GM23338 (cell line): ENCODE data around the gene ULK4. TPM values are rescaled to one million over a fixed set of nuclear protein-coding genes. Genes with fewer than 3 reads are reported as not detected.

Source experiments
- ATAC-seq: fragments of 200-7000 bp; cut with Tn5 transposase; 3 replicates; pipeline ENCODE4 v1.9.1; 2020
- DNase-seq: peaks from one replicate; pipeline ENCODE4 v3.0.0-alpha.2; 2015; ENCODE audit warnings: low spot score
- H2AFZ ChIP-seq: fragments of 200-600 bp; sonication (generic); 2 replicates; pipeline ENCODE4 v1.8.0; 2016; ENCODE audit warnings: antibody characterized with exemption, mild to moderate bottlenecking, moderate library complexity
- H3F3A ChIP-seq: fragments of 200-600 bp; sonication (generic); replicated peaks from 2 replicates; pipeline ENCODE4 v1.8.0; 2017; ENCODE audit warnings: antibody characterized with exemption, mixed run types, low read depth
- H3K27ac ChIP-seq: fragments of 200-600 bp; sonication (generic); 2 replicates; pipeline ENCODE4 v1.6.1; 2016; ENCODE audit warnings: low read depth
- H3K27me3 ChIP-seq: fragments of 200-600 bp; sonication (generic); 2 replicates; pipeline ENCODE4 v1.8.0; 2016; ENCODE audit warnings: mild to moderate bottlenecking, mixed run types, moderate library complexity; ENCODE audit not compliant: insufficient read depth
- H3K36me3 ChIP-seq: fragments of 200-600 bp; sonication (generic); 2 replicates; pipeline ENCODE4 v1.8.0; 2016; ENCODE audit warnings: mild to moderate bottlenecking; ENCODE audit not compliant: insufficient read depth
- H3K4me1 ChIP-seq: fragments of 200-600 bp; sonication (generic); 2 replicates; pipeline ENCODE4 v1.8.0; 2016; ENCODE audit warnings: mild to moderate bottlenecking, moderate library complexity; ENCODE audit not compliant: insufficient read depth
- H3K4me2 ChIP-seq: fragments of 200-600 bp; sonication (generic); 2 replicates; pipeline ENCODE4 v1.7.1; 2017; ENCODE audit warnings: mixed run types
- H3K4me3 ChIP-seq: fragments of 200-600 bp; sonication (generic); 2 replicates; pipeline ENCODE4 v1.6.1; 2016; ENCODE audit warnings: mixed run types
- H3K79me2 ChIP-seq: fragments of 200-600 bp; sonication (generic); replicated peaks from 2 replicates; pipeline ENCODE4 v1.8.0; 2017; ENCODE audit warnings: mild to moderate bottlenecking; ENCODE audit not compliant: insufficient read depth
- H3K9me2 ChIP-seq: fragments of 200-600 bp; sonication (generic); 2 replicates; pipeline ENCODE4 v1.8.0; 2017; ENCODE audit not compliant: insufficient read depth
- H4K20me1 ChIP-seq: fragments of 200-600 bp; sonication (generic); replicated peaks from 2 replicates; pipeline ENCODE4 v1.8.0; 2017; ENCODE audit warnings: mild to moderate bottlenecking; ENCODE audit not compliant: insufficient read depth
- H3K27ac Mint-ChIP-seq: 2 replicates; pipeline ENCODE4 v1.8.0; 2020; ENCODE audit warnings: inconsistent platforms, mild to moderate bottlenecking, moderate library complexity, mixed read lengths
- H3K27me3 Mint-ChIP-seq: 3 replicates; pipeline ENCODE4 v1.8.0; 2022; ENCODE audit warnings: low read depth, mild to moderate bottlenecking, moderate library complexity, mixed read lengths, inconsistent platforms; ENCODE audit not compliant: insufficient read depth, poor library complexity
- H3K36me3 Mint-ChIP-seq: 3 replicates; pipeline ENCODE4 v1.8.0; 2021; ENCODE audit warnings: low read depth, mild to moderate bottlenecking, inconsistent platforms, moderate library complexity, mixed read lengths
- H3K4me1 Mint-ChIP-seq: 3 replicates; pipeline ENCODE4 v1.8.0; 2020; ENCODE audit warnings: mild to moderate bottlenecking, inconsistent platforms, mixed read lengths
- H3K4me3 Mint-ChIP-seq: 3 replicates; pipeline ENCODE4 v1.8.0; 2021; ENCODE audit warnings: moderate library complexity, mild to moderate bottlenecking, inconsistent platforms, mixed read lengths
- H3K9me3 Mint-ChIP-seq: 3 replicates; pipeline ENCODE4 v1.8.0; 2020; ENCODE audit warnings: moderate library complexity, mild to moderate bottlenecking, inconsistent platforms, mixed read lengths
- CREB1 ChIP-seq: fragments of 250-450 bp; sonication (Bioruptor Pico); IDR thresholded peaks from 2 replicates; pipeline ENCODE4 v1.5.0; 2020; ENCODE audit warnings: low read depth, mild to moderate bottlenecking, moderate library complexity
- EZH2 ChIP-seq: fragments of 200-600 bp; sonication (generic); IDR thresholded peaks from one replicate; pipeline ENCODE4 v1.8.0; 2017; ENCODE audit warnings: antibody characterized with exemption, mild to moderate bottlenecking, low read depth; ENCODE audit not compliant: unreplicated experiment
- EZH2phosphoT487 ChIP-seq: fragments of 200-600 bp; sonication (generic); IDR thresholded peaks from one replicate; pipeline ENCODE4 v1.8.1; 2018; ENCODE audit warnings: antibody characterized with exemption; ENCODE audit not compliant: unreplicated experiment
- JUNB ChIP-seq: IDR thresholded peaks from one replicate; pipeline ENCODE4 v1.6.1; 2016; ENCODE audit warnings: antibody characterized with exemption; ENCODE audit not compliant: unreplicated experiment
- NANOG ChIP-seq: IDR thresholded peaks from 2 replicates; pipeline ENCODE4 v1.6.1; 2016; ENCODE audit warnings: antibody characterized with exemption, borderline replicate concordance
- ZNF114 ChIP-seq: fragments of 250-450 bp; sonication (Bioruptor Pico); IDR thresholded peaks from 2 replicates; pipeline ENCODE4 v1.5.0; 2020; ENCODE audit warnings: mild to moderate bottlenecking, moderate library complexity
- ZNF331 ChIP-seq: fragments of 250-450 bp; sonication (Bioruptor Pico); IDR thresholded peaks from 2 replicates; pipeline ENCODE4 v1.5.0; 2020; ENCODE audit warnings: low read depth, mild to moderate bottlenecking, moderate library complexity
- polyA plus RNA-seq: library from polyadenylated mRNA; unstranded; fragments of >200 nt; fragmentation: Nextera tagmentation; extraction: Ambion mirVana; gene quantifications from 2 replicates; pipeline ENCODE4 v1.2.1, GENCODE V29; 2016
- total RNA-seq: library from RNA; depleted of rRNA; stranded (reverse); fragments of >200 nt; shearing (Covaris generic); gene quantifications from 2 replicates; pipeline ENCODE4 v1.2.3, GENCODE V29; 2014
- TF ChIP-seq, protein P1 (sequence below), 2 experiments: fragments of 200-600 bp in 1 of 2; sonication (generic) in 1 of 2; conservative IDR thresholded peaks; 2 replicates each; pipeline versions ENCODE4 v1.5.1 to v1.6.1; 2016 to 2017; ENCODE audit warnings: antibody characterized with exemption in 2 of 2, low read depth in 2 of 2, mild to moderate bottlenecking in 2 of 2, moderate library complexity in 1 of 2
- TF ChIP-seq, protein P2 (sequence below): IDR thresholded peaks from one replicate; pipeline ENCODE4 v1.6.1; 2018; ENCODE audit warnings: antibody characterized with exemption; ENCODE audit not compliant: unreplicated experiment

The ULK4 gene
- total and polyA plus RNA-seq, 2 experiments from 2014 or later = 20.8 to 41.4 TPM

DNA sequence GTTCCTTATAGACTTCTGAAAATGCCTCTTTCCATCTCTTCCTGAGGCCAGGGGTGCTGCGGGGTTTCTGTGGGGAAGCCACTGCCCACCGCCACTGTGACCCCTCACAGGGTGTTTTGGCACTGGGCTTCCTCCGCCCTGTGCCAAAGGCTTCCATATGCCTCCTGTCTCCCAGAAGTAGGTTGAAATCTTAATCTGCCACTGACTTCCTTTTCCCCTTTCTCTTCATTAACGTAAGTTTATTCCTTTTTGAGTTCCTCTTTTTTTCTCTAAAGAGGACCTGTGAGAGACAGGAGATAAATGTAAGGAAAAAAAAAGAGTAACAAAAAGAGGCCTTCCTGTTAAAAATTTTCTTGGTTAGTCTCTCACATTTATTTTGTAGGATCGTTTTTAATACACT lies 542.1 kb downstream of the ULK4 start:
- no peaks in the 10 kb centered on the region for H3K79me2 ChIP-seq
- ATAC-seq (peak; percentile 18; the same call in 2 of the 3 replicates), DNase-seq (no peak)
- H3K27ac ChIP-seq = no peak overlapping the region
- H3K27me3 Mint-ChIP-seq = peaks cover 4% of the 10 kb centered on the region
- no peak overlapping the region for H2AFZ ChIP-seq
- H3K27me3 ChIP-seq = no peaks in the 10 kb centered on the region
- no peak overlapping the region for H3K4me3 ChIP-seq
- no peaks in the 10 kb centered on the region for H3F3A ChIP-seq
- H3K4me3 Mint-ChIP-seq = no peak overlapping the region
- peaks cover 9% of the 10 kb centered on the region; the same call in 1 of the 2 replicates for H3K4me1 ChIP-seq
- H3K4me1 Mint-ChIP-seq = peaks cover 26% of the 10 kb centered on the region
- no peaks in the 10 kb centered on the region for H3K9me2 ChIP-seq
- no peaks in the 10 kb centered on the region for H4K20me1 ChIP-seq
- no peaks in the 10 kb centered on the region for H3K9me3 Mint-ChIP-seq
- no peak overlapping the region for H3K4me2 ChIP-seq
- H3K27ac Mint-ChIP-seq = no peak overlapping the region
- TF ChIP-seq ZNF331 (CRISPR knock-in tag) (no peak), NANOG (no peak), CREB1 (CRISPR knock-in tag) (no peak), EZH2 (no peak), EZH2phosphoT487 (no peak)
- H3K36me3 ChIP-seq = no peaks in the 10 kb centered on the region
- no peaks in the 10 kb centered on the region for H3K36me3 Mint-ChIP-seq

DNA sequence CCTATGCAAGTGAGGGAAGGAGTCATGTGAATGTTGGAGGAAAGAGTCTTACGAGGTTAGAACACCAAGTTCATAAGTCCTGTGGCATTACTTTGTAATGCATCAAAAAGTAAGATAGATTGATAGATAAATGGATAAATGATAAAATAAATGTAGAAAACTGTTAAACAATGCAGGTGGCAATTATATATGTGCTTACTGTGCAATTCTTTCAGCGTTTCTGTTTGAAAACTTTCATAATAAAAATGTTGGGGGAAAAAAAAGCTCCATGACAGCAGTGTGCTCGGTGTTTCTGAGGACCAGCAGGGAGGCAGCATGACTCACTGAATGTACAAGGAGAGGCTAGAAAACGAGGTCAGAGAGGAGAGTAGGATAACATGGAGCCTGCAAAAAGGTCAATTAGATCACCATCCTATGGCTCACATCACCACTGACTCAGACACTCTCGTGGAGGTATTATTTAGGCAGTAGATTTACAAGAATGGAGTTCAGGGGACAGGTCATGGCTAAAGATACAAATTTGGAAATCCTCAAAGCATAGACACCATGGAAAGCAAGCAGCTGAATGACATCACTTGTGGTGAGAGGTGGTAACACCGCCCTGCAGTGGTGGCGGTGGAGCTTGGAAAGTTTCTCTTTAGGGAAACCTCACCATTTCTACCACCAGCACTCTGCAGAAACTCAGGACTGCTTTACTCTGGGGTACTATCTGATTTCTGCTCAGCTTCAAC lies 542.8 kb downstream of the ULK4 start:
- H3F3A ChIP-seq = no peaks in the 10 kb centered on the region
- no peak overlapping the region; the same call in 1 of the 2 replicates for H3K27ac Mint-ChIP-seq

More for the DNA sequence above, 542.8 kb downstream of the ULK4 start:
- Histone ChIP-seq H3K27ac (no peak overlapping the region), H3K4me1 (peaks cover 9% of the 10 kb centered on the region; the same call in 1 of the 2 replicates), H3K9me2 (no peaks in the 10 kb centered on the region), H3K27me3 (no peaks in the 10 kb centered on the region), H3K79me2 (no peaks in the 10 kb centered on the region), H2AFZ (no peak overlapping the region), H4K20me1 (no peaks in the 10 kb centered on the region), H3K36me3 (no peaks in the 10 kb centered on the region), H3K4me3 (no peak overlapping the region), H3K4me2 (no peak overlapping the region)
- TF ChIP-seq, protein P1, sequence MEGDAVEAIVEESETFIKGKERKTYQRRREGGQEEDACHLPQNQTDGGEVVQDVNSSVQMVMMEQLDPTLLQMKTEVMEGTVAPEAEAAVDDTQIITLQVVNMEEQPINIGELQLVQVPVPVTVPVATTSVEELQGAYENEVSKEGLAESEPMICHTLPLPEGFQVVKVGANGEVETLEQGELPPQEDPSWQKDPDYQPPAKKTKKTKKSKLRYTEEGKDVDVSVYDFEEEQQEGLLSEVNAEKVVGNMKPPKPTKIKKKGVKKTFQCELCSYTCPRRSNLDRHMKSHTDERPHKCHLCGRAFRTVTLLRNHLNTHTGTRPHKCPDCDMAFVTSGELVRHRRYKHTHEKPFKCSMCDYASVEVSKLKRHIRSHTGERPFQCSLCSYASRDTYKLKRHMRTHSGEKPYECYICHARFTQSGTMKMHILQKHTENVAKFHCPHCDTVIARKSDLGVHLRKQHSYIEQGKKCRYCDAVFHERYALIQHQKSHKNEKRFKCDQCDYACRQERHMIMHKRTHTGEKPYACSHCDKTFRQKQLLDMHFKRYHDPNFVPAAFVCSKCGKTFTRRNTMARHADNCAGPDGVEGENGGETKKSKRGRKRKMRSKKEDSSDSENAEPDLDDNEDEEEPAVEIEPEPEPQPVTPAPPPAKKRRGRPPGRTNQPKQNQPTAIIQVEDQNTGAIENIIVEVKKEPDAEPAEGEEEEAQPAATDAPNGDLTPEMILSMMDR (conservative IDR thresholded peaks at IDR 0.05; ENCODE audit: low read depth in 2 of 2) = peak; percentile 7 to 33; a peak in 1 of 4 replicates
- no peak for TF ChIP-seq CREB1 (CRISPR knock-in tag)
- no peak for TF ChIP-seq JUNB
- TF ChIP-seq ZNF114 (CRISPR knock-in tag) = no peak
- TF ChIP-seq, protein P2, sequence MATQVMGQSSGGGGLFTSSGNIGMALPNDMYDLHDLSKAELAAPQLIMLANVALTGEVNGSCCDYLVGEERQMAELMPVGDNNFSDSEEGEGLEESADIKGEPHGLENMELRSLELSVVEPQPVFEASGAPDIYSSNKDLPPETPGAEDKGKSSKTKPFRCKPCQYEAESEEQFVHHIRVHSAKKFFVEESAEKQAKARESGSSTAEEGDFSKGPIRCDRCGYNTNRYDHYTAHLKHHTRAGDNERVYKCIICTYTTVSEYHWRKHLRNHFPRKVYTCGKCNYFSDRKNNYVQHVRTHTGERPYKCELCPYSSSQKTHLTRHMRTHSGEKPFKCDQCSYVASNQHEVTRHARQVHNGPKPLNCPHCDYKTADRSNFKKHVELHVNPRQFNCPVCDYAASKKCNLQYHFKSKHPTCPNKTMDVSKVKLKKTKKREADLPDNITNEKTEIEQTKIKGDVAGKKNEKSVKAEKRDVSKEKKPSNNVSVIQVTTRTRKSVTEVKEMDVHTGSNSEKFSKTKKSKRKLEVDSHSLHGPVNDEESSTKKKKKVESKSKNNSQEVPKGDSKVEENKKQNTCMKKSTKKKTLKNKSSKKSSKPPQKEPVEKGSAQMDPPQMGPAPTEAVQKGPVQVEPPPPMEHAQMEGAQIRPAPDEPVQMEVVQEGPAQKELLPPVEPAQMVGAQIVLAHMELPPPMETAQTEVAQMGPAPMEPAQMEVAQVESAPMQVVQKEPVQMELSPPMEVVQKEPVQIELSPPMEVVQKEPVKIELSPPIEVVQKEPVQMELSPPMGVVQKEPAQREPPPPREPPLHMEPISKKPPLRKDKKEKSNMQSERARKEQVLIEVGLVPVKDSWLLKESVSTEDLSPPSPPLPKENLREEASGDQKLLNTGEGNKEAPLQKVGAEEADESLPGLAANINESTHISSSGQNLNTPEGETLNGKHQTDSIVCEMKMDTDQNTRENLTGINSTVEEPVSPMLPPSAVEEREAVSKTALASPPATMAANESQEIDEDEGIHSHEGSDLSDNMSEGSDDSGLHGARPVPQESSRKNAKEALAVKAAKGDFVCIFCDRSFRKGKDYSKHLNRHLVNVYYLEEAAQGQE = no peak
- ATAC-seq (peak; percentile 81), DNase-seq (peak; percentile 38)
- Mint-ChIP-seq H3K36me3 (no peaks in the 10 kb centered on the region), H3K9me3 (no peaks in the 10 kb centered on the region), H3K4me3 (no peak overlapping the region), H3K4me1 (peaks cover 26% of the 10 kb centered on the region), H3K27me3 (peaks cover 4% of the 10 kb centered on the region)
